ENCODE measurements around the gene UBE2S. TPM values are rescaled to one million over a fixed set of nuclear protein-coding genes. Genes with fewer than 3 reads are reported as not detected.

UBE2S gene
- total RNA-seq, 4 donors from 2014 or later, result 4.1 to 12.8 (median 8.6) TPM

DNA sequence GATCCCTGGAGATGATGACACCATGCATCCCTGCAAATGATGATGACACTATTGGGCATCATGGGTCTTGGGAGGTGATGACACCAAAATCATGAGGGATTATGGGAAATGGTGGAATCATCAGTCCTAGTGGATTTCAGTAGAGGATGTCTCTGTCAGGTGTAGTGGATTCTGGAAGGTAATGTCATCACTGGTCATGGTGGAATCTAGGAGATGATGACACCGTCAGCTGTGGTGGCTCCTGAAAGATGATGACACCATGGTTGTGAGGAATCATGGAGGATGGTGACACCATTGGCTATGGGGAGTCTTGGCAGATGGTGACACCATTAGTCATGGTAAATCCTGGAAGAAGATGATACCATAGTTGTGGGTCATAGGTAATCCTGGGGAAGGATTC is 23.6 kb upstream of the UBE2S start:
- TF ChIP-seq, protein P1, sequence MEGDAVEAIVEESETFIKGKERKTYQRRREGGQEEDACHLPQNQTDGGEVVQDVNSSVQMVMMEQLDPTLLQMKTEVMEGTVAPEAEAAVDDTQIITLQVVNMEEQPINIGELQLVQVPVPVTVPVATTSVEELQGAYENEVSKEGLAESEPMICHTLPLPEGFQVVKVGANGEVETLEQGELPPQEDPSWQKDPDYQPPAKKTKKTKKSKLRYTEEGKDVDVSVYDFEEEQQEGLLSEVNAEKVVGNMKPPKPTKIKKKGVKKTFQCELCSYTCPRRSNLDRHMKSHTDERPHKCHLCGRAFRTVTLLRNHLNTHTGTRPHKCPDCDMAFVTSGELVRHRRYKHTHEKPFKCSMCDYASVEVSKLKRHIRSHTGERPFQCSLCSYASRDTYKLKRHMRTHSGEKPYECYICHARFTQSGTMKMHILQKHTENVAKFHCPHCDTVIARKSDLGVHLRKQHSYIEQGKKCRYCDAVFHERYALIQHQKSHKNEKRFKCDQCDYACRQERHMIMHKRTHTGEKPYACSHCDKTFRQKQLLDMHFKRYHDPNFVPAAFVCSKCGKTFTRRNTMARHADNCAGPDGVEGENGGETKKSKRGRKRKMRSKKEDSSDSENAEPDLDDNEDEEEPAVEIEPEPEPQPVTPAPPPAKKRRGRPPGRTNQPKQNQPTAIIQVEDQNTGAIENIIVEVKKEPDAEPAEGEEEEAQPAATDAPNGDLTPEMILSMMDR (IDR thresholded peaks at IDR 0.05; ENCODE audit: low read depth), result no peak

DNA sequence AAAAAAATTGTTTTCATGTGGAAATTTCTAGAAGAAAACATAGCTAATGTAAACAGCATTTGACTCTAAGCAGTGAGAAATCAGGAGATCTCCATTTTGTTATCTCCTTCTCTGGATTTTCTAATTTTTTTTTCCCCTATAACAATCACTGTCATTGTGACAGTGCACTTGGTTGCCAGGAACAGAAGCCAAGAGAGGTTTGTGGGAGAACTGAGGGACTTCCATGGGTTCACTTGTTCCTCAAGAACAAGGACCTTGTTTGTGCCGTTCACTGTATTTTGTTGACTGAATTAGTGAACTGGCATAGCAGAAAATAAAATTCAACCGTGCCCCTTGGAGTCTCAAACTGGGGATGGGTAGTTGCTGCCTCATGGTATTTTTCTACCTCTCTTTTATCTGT is 18.5 kb upstream of the UBE2S start:
- TF ChIP-seq, protein P1 (IDR thresholded peaks at IDR 0.05; ENCODE audit: low read depth), result no peak

DNA sequence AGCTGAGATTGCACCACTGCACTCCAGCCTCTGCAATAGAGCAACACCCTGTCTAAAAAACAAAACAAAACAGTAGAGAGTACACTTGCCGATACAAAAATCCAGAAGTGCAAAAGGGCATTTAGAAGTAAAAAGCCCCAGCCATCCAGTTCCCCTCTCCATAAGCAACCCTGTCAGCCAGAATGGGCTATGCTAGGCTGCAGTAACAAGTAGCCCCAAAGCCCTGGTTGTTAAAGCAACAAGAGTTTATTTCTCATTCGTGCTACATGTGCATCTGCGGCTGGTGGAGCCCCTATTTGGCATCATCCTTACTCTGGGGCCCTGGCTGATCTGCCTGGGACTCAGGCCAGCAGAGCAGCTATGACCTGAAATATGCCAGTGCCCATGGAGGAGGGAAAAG is 16.9 kb upstream of the UBE2S start:
- TF ChIP-seq, protein P1 (IDR thresholded peaks at IDR 0.05; ENCODE audit: low read depth), result no peak

DNA sequence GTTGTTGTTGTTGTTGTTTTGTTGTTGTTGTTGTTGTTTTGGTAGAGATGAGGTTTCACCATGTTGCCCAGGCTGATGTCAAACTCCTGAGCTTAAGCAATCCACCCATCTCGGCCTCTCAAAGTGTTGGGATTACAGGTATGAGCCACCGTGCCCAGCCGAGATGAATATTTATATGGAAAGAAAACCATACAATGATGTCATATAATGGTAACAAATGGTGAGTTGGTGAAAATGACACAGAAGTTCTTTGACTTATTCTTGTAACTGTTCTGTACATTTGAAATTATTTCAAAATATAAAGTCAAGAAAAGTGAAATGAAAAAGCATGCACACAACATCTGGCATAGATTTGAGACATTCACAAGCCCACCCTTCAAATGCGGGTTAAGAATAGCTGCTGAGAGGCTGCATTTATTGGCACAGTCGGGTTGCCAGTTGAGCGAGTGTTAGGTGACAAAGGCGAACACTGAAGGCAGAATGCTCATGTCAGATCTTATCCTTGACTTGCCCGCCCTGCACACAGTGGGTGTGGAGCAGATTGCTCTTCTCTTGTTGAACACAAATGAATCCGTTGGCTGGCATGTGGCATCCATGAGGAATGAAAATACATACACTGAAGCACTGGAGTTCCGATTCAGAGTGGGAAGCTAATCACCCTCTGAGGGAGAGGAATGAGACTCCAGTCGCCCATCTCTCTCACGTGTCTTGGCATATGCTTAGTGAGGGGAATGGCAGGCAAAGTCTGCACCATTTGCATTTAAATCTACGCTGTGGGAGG is 15.8 kb upstream of the UBE2S start:
- TF ChIP-seq, protein P1 (IDR thresholded peaks at IDR 0.05; ENCODE audit: low read depth), result no peak

DNA sequence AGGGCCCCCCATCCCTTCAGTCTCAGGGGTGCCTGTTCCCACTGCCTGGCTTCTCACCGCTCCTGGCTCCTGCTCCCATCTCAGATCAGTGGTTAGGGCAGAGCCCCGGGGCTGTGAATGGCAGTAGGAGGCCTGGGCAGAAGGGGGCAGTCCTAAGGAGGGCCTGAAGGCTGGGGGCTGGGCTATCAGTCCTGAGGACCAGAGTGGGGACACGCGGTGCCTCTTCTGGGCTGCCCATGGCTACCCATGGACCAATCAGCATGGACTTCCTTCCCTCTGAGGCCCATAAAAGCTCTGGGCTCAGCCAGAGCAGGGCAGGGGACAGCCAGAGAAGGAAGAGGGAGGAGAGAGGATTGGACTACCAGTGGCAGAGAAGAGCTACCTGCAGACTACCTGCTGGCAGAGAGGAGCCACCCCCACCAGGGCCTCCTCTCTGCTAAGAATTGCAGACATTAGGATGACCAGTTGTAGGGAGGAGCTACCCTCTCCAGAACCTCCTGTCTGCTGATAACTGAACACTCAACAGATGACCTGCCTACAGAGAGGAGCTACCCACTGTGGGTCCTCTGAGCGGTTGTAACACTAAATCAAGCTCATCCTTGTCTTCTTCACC is 12.1 kb upstream of the UBE2S start:
- TF ChIP-seq, protein P1 (IDR thresholded peaks at IDR 0.05; ENCODE audit: low read depth), result no peak

DNA sequence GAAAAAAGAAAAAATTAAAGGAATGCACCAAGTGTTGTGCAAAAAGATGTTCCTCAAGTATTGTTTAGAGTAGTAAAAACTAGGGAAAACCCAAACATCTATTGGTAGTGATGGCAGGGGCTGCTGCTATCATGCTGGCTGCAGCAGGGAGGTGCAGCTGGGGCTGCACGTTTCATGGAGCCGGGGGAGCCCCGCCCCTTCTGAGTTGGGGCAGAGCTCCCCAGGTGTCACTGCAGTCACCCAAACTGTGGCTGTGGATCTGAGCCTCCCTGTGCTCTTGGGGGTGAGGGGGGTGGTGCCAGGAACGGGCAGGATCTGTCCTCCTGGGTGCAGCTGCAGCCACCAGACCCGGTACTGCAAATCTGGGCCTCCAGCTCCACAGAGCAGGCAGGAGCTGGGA is 11.5 kb upstream of the UBE2S start:
- TF ChIP-seq, protein P1 (IDR thresholded peaks at IDR 0.05; ENCODE audit: low read depth), result no peak

DNA sequence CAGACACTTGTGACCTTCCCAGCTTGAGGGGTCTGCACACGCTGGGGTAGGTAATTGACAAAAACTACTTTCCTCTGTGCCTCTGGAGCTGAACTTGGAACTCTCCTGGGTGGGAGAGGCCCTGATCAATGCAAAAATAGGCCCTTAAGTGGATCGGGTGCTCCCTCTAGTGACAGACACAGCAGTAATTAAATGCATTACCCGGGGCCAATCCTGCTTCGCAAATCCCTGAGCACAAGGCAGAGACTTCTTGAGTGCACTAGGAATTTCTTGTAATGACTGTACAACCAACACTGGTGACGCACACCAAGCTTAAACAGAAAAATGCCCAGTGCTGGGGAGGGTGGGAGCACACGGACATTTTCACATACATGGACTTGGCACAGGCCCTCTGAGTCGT is 10.6 kb upstream of the UBE2S start:
- TF ChIP-seq, protein P1 (IDR thresholded peaks at IDR 0.05; ENCODE audit: low read depth), result no peak
